Fibroblast of lung (primary cell): ENCODE data around the gene WIZ. TPM values are rescaled to one million over a fixed set of nuclear protein-coding genes. Genes with fewer than 3 reads are reported as not detected.

ENCODE experiments used
- DNase-seq, 2 donors: peaks; one replicate each; pipeline versions ENCODE4 v3.0.0 to v3.0.0-alpha.2; 2010; ENCODE audit warnings: low read depth in 2 of 2
- H2AFZ ChIP-seq: 2 replicates; pipeline ENCODE4 v1.5.1; 2012; ENCODE audit warnings: low read length, control low read depth, inconsistent platforms
- H3K27ac ChIP-seq: 2 replicates; pipeline ENCODE4 v1.5.1; 2011; ENCODE audit warnings: low read length, control low read depth; ENCODE audit not compliant: insufficient read depth
- H3K27me3 ChIP-seq: 2 replicates; pipeline ENCODE4 v1.5.1; 2011; ENCODE audit warnings: mild to moderate bottlenecking, low read length; ENCODE audit not compliant: control insufficient read depth, insufficient read depth
- H3K36me3 ChIP-seq: 2 replicates; pipeline ENCODE4 v1.5.1; 2011; ENCODE audit warnings: low read length; ENCODE audit not compliant: control insufficient read depth, insufficient read depth
- H3K4me1 ChIP-seq: 2 replicates; pipeline ENCODE4 v1.5.1; 2011; ENCODE audit warnings: low read length; ENCODE audit not compliant: control insufficient read depth, insufficient read depth; ENCODE audit errors: extremely low read depth
- H3K4me2 ChIP-seq: 2 replicates; pipeline ENCODE4 v1.5.1; 2011; ENCODE audit warnings: low read length, control low read depth; ENCODE audit not compliant: insufficient read depth; ENCODE audit errors: extremely low read depth
- H3K4me3 ChIP-seq, 4 experiments: fragments of 200-600 bp in 1 of 4; sonication (generic) in 1 of 4; replicated peaks in 1 of 4; 2 replicates each; pipeline ENCODE4 v1.5.1; 2011 to 2016; ENCODE audit warnings: low read length in 4 of 4, low read depth in 3 of 4, mild to moderate bottlenecking in 3 of 4, control low read depth in 2 of 4, inconsistent platforms in 1 of 4, mixed read lengths in 1 of 4; ENCODE audit not compliant: insufficient read depth in 1 of 4; ENCODE audit errors: control extremely low read depth in 1 of 4
- H3K79me2 ChIP-seq: 2 replicates; pipeline ENCODE4 v1.5.1; 2012; ENCODE audit warnings: mild to moderate bottlenecking, low read length, inconsistent platforms; ENCODE audit not compliant: control insufficient read depth, insufficient read depth
- H3K9ac ChIP-seq: 2 replicates; pipeline ENCODE4 v1.5.1; 2011; ENCODE audit warnings: mild to moderate bottlenecking, low read length, control low read depth; ENCODE audit not compliant: insufficient read depth
- H3K9me3 ChIP-seq: 2 replicates; pipeline ENCODE4 v1.5.1; 2012; ENCODE audit warnings: low read depth, low read length; ENCODE audit not compliant: control insufficient read depth, insufficient read depth
- H4K20me1 ChIP-seq: 2 replicates; pipeline ENCODE4 v1.5.1; 2011; ENCODE audit warnings: low read length; ENCODE audit not compliant: control insufficient read depth, insufficient read depth; ENCODE audit errors: extremely low read depth
- CTCF ChIP-seq, 2 donors: IDR thresholded peaks in 1 of 2; conservative IDR thresholded peaks in 1 of 2; 1 replicate in 1 of 2; 2 replicates in 1 of 2; pipeline ENCODE4 v1.5.1; 2011 to 2012; ENCODE audit warnings: low read length in 2 of 2, control low read depth in 1 of 2, inconsistent platforms in 1 of 2, low read depth in 1 of 2, mild to moderate bottlenecking in 1 of 2
- EZH2 ChIP-seq: IDR thresholded peaks from 2 replicates; pipeline ENCODE4 v1.5.1; 2012; ENCODE audit warnings: low read length, control low read depth, mild to moderate bottlenecking; ENCODE audit errors: missing control alignments
- polyA plus RNA-seq, 2 donors: library from polyadenylated mRNA; depleted of rRNA in 1 of 2; stranded (reverse) in 1 of 2; unstranded in 1 of 2; fragments of >200 nt; gene quantifications; 2 replicates each; pipeline ENCODE4 v1.2.1, GENCODE V29; 2011 to 2012; ENCODE audit warnings: missing spikeins in 1 of 2
- total RNA-seq: library from RNA; depleted of rRNA; stranded (reverse); fragments of >200 nt; gene quantifications from 2 replicates; pipeline ENCODE4 v1.2.1, GENCODE V29; 2014

Gene WIZ
- total and polyA plus RNA-seq, 2 donors (not counting 1 experiment from before 2014, with no cell fraction given), result 7.5 to 9.7 TPM

GRCh38 chr19:15419413-15420025 is 30.2 kb downstream of the WIZ start:
- Histone ChIP-seq H3K36me3 (peaks cover 17% of the 10 kb centered on the region), H3K4me1 (peaks cover 5% of the 10 kb centered on the region), H4K20me1 (no peaks in the 10 kb centered on the region), H3K79me2 (peaks cover 40% of the 10 kb centered on the region), H3K27me3 (no peaks in the 10 kb centered on the region), H3K4me2 (peak overlapping the region; percentile 96), H3K9ac (no peak overlapping the region), H3K4me3 (peak overlapping the region; percentile 32 to 70 (median 57)), H3K9me3 (no peaks in the 10 kb centered on the region), H2AFZ (peak overlapping the region; percentile 24), H3K27ac (peak overlapping the region; percentile 40)
- TF ChIP-seq EZH2, result no peak
- TF ChIP-seq CTCF (conservative IDR thresholded peaks at IDR 0.05 in 1 of 2, IDR thresholded peaks at IDR 0.05 in 1 of 2; ENCODE audit: low read depth in 1 of 2, low read length in 2 of 2), result no peak
- no peak for DNase-seq

- peak within 1 kb of the TSS; percentile 89 for H3K9ac ChIP-seq
- H3K4me1 ChIP-seq, result peaks cover 5% of the 10 kb centered on the region
- DNase-seq, result peak; percentile 100
- no peaks in the 10 kb centered on the region for H4K20me1 ChIP-seq
- H3K27ac ChIP-seq, result peak within 1 kb of the TSS; percentile 92
- H3K9me3 ChIP-seq, result no peaks in the 10 kb centered on the region
- H3K4me3 ChIP-seq, result peak within 1 kb of the TSS; percentile 87 to 96 (median 93)
- H3K27me3 ChIP-seq, result no peaks in the 10 kb centered on the region
- peaks cover 16% of the 10 kb centered on the region for H3K36me3 ChIP-seq
- peak within 1 kb of the TSS; percentile 61 for H2AFZ ChIP-seq
- H3K4me2 ChIP-seq, result peak within 1 kb of the TSS; percentile 98
- TF ChIP-seq CTCF (conservative IDR thresholded peaks at IDR 0.05 in 1 of 2, IDR thresholded peaks at IDR 0.05 in 1 of 2; ENCODE audit: low read depth in 1 of 2, low read length in 2 of 2), result peak; percentile 45 to 62
- TF ChIP-seq EZH2, result no peak
- H3K79me2 ChIP-seq, result peaks cover 46% of the 10 kb centered on the region
Measured at GRCh38 chr19:15418579-15419412, 31.0 kb downstream of the WIZ start, which contains the start of gene AKAP8L. TSS of gene AKAP8L (minus strand) at chr19:15418988. CDS start at chr19:15418923, 65 bp downstream.

DNA sequence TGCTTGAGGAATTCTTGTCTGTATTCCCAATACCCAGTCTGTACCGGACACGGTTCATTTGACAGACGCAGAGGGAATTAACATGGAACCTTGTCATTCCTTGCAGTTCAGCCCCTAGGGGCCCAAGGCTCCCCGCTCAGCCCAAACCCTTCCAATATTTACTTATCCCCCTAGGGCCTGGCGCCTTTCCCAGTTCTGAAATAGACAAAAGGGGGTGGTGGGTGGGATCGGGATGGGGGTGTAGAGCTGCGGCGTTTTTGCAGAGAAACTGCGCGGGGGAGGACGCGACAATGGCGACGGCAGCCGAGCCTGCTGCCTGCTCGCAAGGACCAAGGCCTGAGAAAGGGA is 31.6 kb downstream of the WIZ start:
- Histone ChIP-seq H3K4me2 (peak overlapping the region; percentile 98), H4K20me1 (peaks cover under 1% of the 10 kb centered on the region), H3K9ac (peak overlapping the region; percentile 89), H3K79me2 (peaks cover 52% of the 10 kb centered on the region), H3K27me3 (no peaks in the 10 kb centered on the region), H3K9me3 (no peaks in the 10 kb centered on the region), H3K4me3 (peak overlapping the region; percentile 87 to 96 (median 93)), H3K27ac (peak overlapping the region; percentile 92), H2AFZ (peak overlapping the region; percentile 61), H3K36me3 (peaks cover 10% of the 10 kb centered on the region), H3K4me1 (peaks cover 9% of the 10 kb centered on the region)
- DNase-seq, result peak; percentile 36
- no peak for TF ChIP-seq EZH2
- no peak for TF ChIP-seq CTCF (conservative IDR thresholded peaks at IDR 0.05 in 1 of 2, IDR thresholded peaks at IDR 0.05 in 1 of 2; ENCODE audit: low read depth in 1 of 2, low read length in 2 of 2)
